Heart right ventricle (tissue), 16 donors: ENCODE measurements around the gene PEAR1. TPM values are rescaled to one million over a fixed set of nuclear protein-coding genes. Genes with fewer than 3 reads are reported as not detected.

Source experiments
- ATAC-seq, 8 donors: fragments of 200-7000 bp; cut with Tn5 transposase; one replicate each; pipeline ENCODE4 v1.9.1; 2020; ENCODE audit warnings: mild to moderate bottlenecking in 8 of 8, moderate library complexity in 8 of 8, moderate number of reproducible peaks in 1 of 8
- DNase-seq, 2 donors: peaks; one replicate each; pipeline ENCODE4 v3.0.0-alpha.2; 2020
- H3K27ac ChIP-seq, 10 donors: fragments of 200-600 bp; sonication (generic) in 2 of 10; one replicate each; pipeline versions ENCODE4 v1.5.0 to v1.8.0; 2020 to 2022; ENCODE audit warnings: mild to moderate bottlenecking in 3 of 10
- H3K27me3 ChIP-seq, 7 donors: fragments of 200-600 bp; one replicate each; pipeline ENCODE4 v1.8.0; 2021 to 2022; ENCODE audit warnings: mild to moderate bottlenecking in 2 of 7
- H3K36me3 ChIP-seq, 9 donors: fragments of 200-600 bp; sonication (generic) in 1 of 9; one replicate each; pipeline versions ENCODE4 v1.5.0 to v1.8.0; 2020 to 2022; ENCODE audit warnings: mild to moderate bottlenecking in 2 of 9
- H3K4me1 ChIP-seq, 9 donors: fragments of 200-600 bp; sonication (generic) in 1 of 9; one replicate each; pipeline versions ENCODE4 v1.5.0 to v1.8.0; 2020 to 2022; ENCODE audit warnings: mild to moderate bottlenecking in 4 of 9
- H3K4me3 ChIP-seq, 10 donors: fragments of 200-600 bp; sonication (generic) in 2 of 10; one replicate each; pipeline versions ENCODE4 v1.5.0 to v1.8.0; 2020 to 2022; ENCODE audit warnings: mild to moderate bottlenecking in 7 of 10, moderate library complexity in 2 of 10
- H3K9me3 ChIP-seq, 11 donors: fragments of 200-600 bp in 10 of 11; sonication (generic) in 2 of 11; one replicate each; pipeline versions ENCODE4 v1.5.0 to v1.8.0; 2013 to 2022; ENCODE audit warnings: mild to moderate bottlenecking in 2 of 11, control low read depth in 1 of 11, moderate library complexity in 1 of 11
- CTCF ChIP-seq, 9 donors: fragments of 200-600 bp; sonication (generic) in 2 of 9; IDR thresholded peaks; one replicate each; pipeline versions ENCODE4 v1.5.0 to v1.8.0; 2021 to 2022; ENCODE audit warnings: antibody characterized with exemption in 9 of 9, mild to moderate bottlenecking in 5 of 9, moderate library complexity in 1 of 9
- WGBS, 2 donors: extraction: QIAGEN DNeasy Blood & Tissue Kit; methylation state at CpG; one replicate each; pipeline ENCODE4 v1.1.7; 2013; ENCODE audit warnings: inconsistent platforms in 1 of 2; 5-methylcytosine and 5-hydroxymethylcytosine counted together
- intact Hi-C, 10 donors: fragments of 100-400 bp; cut with DNase I; formaldehyde crosslinking; loops; one replicate each; pipeline versions ENCODE4 v1.11.1 to v1.14.2; 2022
- polyA plus RNA-seq, 2 donors: library from polyadenylated mRNA; stranded (reverse); fragments of 200-250 nt; gene quantifications; one replicate each; pipeline ENCODE4 v1.2.3, GENCODE V29; 2013
- total RNA-seq, 10 donors: library from RNA; stranded (reverse); fragmentation: NEBNext Ultra II Directional in 3 of 10; extraction: Animal tissue kit (Norgen Biotek cat#: 25700) in 3 of 10; gene quantifications; one replicate each; pipeline versions ENCODE4 v1.2.1 to v1.2.4, GENCODE V29; 2021 to 2023
- donor health status: Arrhythmogenic right ventricular cardiomyopathy.
- donor health status: ischemic (EF 13 %, LVEDD 7.1; RV severe dilation, severe dysfunction).
- donor health status: healthy with polysubstance abuse.
- donor health status: DM: no; HTN: yes; CAD: no.
- donor health status: DM: no; HTN: no; CAD: no.
- donor health status: ischemic (EF 25% LVEDD 6.9; RV normal size, moderate dysfunction).
- donor health status: ischemic (EF 25% LVEDD 5.7; RV mildly dilated, moderate dysfunction).
- donor health status: healthy.
- donor health status: DM: yes; HTN: yes; CAD: no.
- donor health status: Ischemic cardiomyopathy.
- donor health status: ischemic (EF 35%, LVEDD 5.7; RV mildly dilated, moderate dysfunction).
- donor health status: nonischemic (EF 11% LVEDD 7.7; RV severe dilation, severe dysfunction).
- donor health status: DM: yes; HTN: yes; CAD: no.
- donor health status: PGD.
- donor health status: ischemic (EF 29% LVEDD 5.4; RV normal size, mild dysfunction).
- donor health status: nonischemic (EF 23%, LVEDD 6.1; RV moderate dilation, normal function).

Gene PEAR1
- total and polyA plus RNA-seq, 12 donors: 3.8 to 13.7 (median 7.1) TPM

DNA sequence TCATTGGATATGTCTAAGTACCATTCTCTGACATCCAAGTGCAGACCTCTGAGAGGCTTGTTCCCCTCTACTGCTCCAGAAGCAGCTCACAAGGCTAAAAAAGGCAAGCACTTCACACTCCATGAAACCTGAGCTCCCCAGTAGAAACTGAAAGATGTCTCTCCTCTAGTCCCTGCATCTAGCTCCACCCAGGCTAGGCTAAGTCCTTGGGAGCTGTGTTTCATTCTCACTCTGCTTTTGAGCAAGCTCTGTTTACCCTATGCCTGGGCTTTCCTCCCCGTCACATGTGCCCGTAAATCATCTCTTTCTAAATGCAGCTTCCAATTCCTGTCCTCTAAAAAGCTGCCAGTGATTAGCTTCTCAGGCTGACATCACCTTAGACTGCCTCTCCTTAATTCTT is 65.9 kb downstream of the PEAR1 start:
- no peak overlapping the region for H3K27ac ChIP-seq
- no peak for DNase-seq
- intact Hi-C loops: no loop called here
- 86 to 88% methylated on average over 2 of the region's 2 CpGs for WGBS, 2 donors
- no peaks in the 10 kb centered on the region for H3K9me3 ChIP-seq
- TF ChIP-seq CTCF (IDR thresholded peaks at IDR 0.05): no peak
- peaks cover 0 to 17% (median 0%) of the 10 kb centered on the region in 9 donors for H3K4me1 ChIP-seq
- ATAC-seq: no peak
- peaks cover 0 to 100% (median 58%) of the 10 kb centered on the region in 9 donors for H3K36me3 ChIP-seq
- no peak overlapping the region for H3K4me3 ChIP-seq
- H3K27me3 ChIP-seq: no peaks in the 10 kb centered on the region

- Histone ChIP-seq H3K27ac (no peak overlapping the region), H3K4me3 (no peak overlapping the region), H3K36me3 (peaks cover 0 to 99% (median 58%) of the 10 kb centered on the region in 9 donors), H3K9me3 (no peaks in the 10 kb centered on the region), H3K27me3 (no peaks in the 10 kb centered on the region), H3K4me1 (peaks cover 0 to 17% (median 0%) of the 10 kb centered on the region in 9 donors)
- no peak for DNase-seq
- intact Hi-C loops: no loop called here
- TF ChIP-seq CTCF (IDR thresholded peaks at IDR 0.05): no peak
- 84 to 89% methylated on average over 6 of the region's 6 CpGs for WGBS, 2 donors
- ATAC-seq: no peak
These were observed 66.4 kb downstream of the PEAR1 start for GRCh38 chr1:156959925-156960324.

- TF ChIP-seq CTCF (IDR thresholded peaks at IDR 0.05): peak in 1 of 9 donors; percentile 23
- intact Hi-C loops: no loop called here
- Histone ChIP-seq H3K36me3 (peaks cover 0 to 99% (median 44%) of the 10 kb centered on the region in 9 donors), H3K4me3 (no peak overlapping the region), H3K27me3 (no peaks in the 10 kb centered on the region), H3K27ac (no peak overlapping the region), H3K9me3 (no peaks in the 10 kb centered on the region), H3K4me1 (peaks cover 0 to 17% (median 0%) of the 10 kb centered on the region in 9 donors)
- 65 to 76% methylated on average over 4 of the region's 4 CpGs for WGBS, 2 donors
- no peak for DNase-seq
- no peak for ATAC-seq
These were observed 68.2 kb downstream of the PEAR1 start for GRCh38 chr1:156961709-156962108.

GRCh38 chr1:156963621-156964020 is 70.1 kb downstream of the PEAR1 start:
- H3K36me3 ChIP-seq: peaks cover 0 to 99% (median 27%) of the 10 kb centered on the region in 9 donors
- H3K4me1 ChIP-seq: peaks cover 0 to 17% (median 0%) of the 10 kb centered on the region in 9 donors
- no peaks in the 10 kb centered on the region for H3K27me3 ChIP-seq
- intact Hi-C loops: no loop called here
- peak in 6 of 8 donors; percentile 26 to 67 (median 46) for ATAC-seq
- TF ChIP-seq CTCF (IDR thresholded peaks at IDR 0.05): no peak
- 44 to 45% methylated on average over 3 of the region's 3 CpGs for WGBS, 2 donors
- DNase-seq: no peak
- H3K4me3 ChIP-seq: peak overlapping the region in 1 of 10 donors; percentile 41
- no peaks in the 10 kb centered on the region for H3K9me3 ChIP-seq
- H3K27ac ChIP-seq: peak overlapping the region in 1 of 10 donors; percentile 86
